ENCODE data around the gene SOSTDC1. TPM values are rescaled to one million over a fixed set of nuclear protein-coding genes. Genes with fewer than 3 reads are reported as not detected.

The SOSTDC1 gene
- total RNA-seq, 2 donors from 2014 or later, result 2.3 to 3.0 TPM

- H3K9me3 ChIP-seq, result no peaks in the 10 kb centered on the region
- H3K36me3 ChIP-seq, result no peaks in the 10 kb centered on the region
- H3K27me3 ChIP-seq (replicated peaks; ENCODE audit: insufficient read depth), result no peaks in the 10 kb centered on the region
- intact Hi-C loops (cut with DNase I), result no loop called here
- H3K4me3 ChIP-seq, result no peak overlapping the region
- WGBS, result 90% methylated on average over 7 of the region's 7 CpGs
- no peaks in the 10 kb centered on the region for H3K4me1 ChIP-seq (replicated peaks)
- DNase-seq (ENCODE audit: low spot score), result no peak
- no peak for TF ChIP-seq CTCF (IDR thresholded peaks at IDR 0.05)
- no peak for TF ChIP-seq POLR2A (IDR thresholded peaks at IDR 0.05)
- no peak for TF ChIP-seq POLR2AphosphoS5 (IDR thresholded peaks at IDR 0.05)
- H3K27ac ChIP-seq, result no peak overlapping the region
Observed at GRCh38 chr7:16416289-16417282, 49.0 kb downstream of the SOSTDC1 start.

GRCh38 chr7:16412274-16413254 is 53.0 kb downstream of the SOSTDC1 start:
- H3K4me3 ChIP-seq, result no peak overlapping the region
- 36% methylated on average over 8 of the region's 8 CpGs for WGBS
- intact Hi-C loops (cut with DNase I), result no loop called here
- H3K9me3 ChIP-seq, result no peaks in the 10 kb centered on the region
- TF ChIP-seq CTCF (IDR thresholded peaks at IDR 0.05) (no peak), POLR2AphosphoS5 (IDR thresholded peaks at IDR 0.05) (no peak), POLR2A (IDR thresholded peaks at IDR 0.05) (no peak)
- H3K27me3 ChIP-seq (replicated peaks; ENCODE audit: insufficient read depth), result no peaks in the 10 kb centered on the region
- DNase-seq (ENCODE audit: low spot score), result no peak
- H3K4me1 ChIP-seq (replicated peaks), result no peaks in the 10 kb centered on the region
- H3K36me3 ChIP-seq, result no peaks in the 10 kb centered on the region
- H3K27ac ChIP-seq, result no peak overlapping the region

Small RNA genes within 50 kb of the gene (small RNA-seq; reads per million reads assigned to genes)
- 0 reads per million in 2 donors for gene AC005014.3

Other genes starting within 250 kb of the SOSTDC1 start
- gene CRPPA, start 44.2 kb downstream of the SOSTDC1 start, total RNA-seq, result 1 to 10 TPM; 1.6 to 3.7 TPM
- gene LRRC72, start 61.1 kb upstream of the SOSTDC1 start, total RNA-seq, result not detected
- 10 to 100 TPM; 15.5 to 16.4 TPM for gene ANKMY2, start 180.0 kb upstream of the SOSTDC1 start, total RNA-seq
- gene BZW2, start 180.4 kb upstream of the SOSTDC1 start, total RNA-seq, result 10 to 100 TPM; 31.0 to 33.5 TPM

All from prostate gland (tissue), 2 donors.